Muscle layer of colon (tissue), 2 donors: ENCODE measurements around the gene COL12A1.

ENCODE experiments used
- H3K27ac ChIP-seq: one replicate; pipeline ENCODE4 v1.7.0; 2013; ENCODE audit warnings: low read depth, mild to moderate bottlenecking, low read length, moderate library complexity
- H3K27me3 ChIP-seq, 2 donors: one replicate each; pipeline ENCODE4 v1.7.0; 2013; ENCODE audit warnings: low read length in 2 of 2, mild to moderate bottlenecking in 2 of 2; ENCODE audit not compliant: insufficient read depth in 2 of 2, control insufficient read depth in 1 of 2
- H3K36me3 ChIP-seq: one replicate; pipeline ENCODE4 v1.7.0; 2013; ENCODE audit warnings: mild to moderate bottlenecking, low read length; ENCODE audit not compliant: insufficient read depth
- H3K4me1 ChIP-seq: one replicate; pipeline ENCODE4 v1.7.0; 2013; ENCODE audit warnings: mild to moderate bottlenecking, low read length; ENCODE audit not compliant: insufficient read depth
- H3K4me3 ChIP-seq, 2 donors: one replicate each; pipeline ENCODE4 v1.7.0; 2013; ENCODE audit warnings: low read length in 2 of 2, low read depth in 1 of 2, mild to moderate bottlenecking in 1 of 2, moderate library complexity in 1 of 2
- H3K9ac ChIP-seq: one replicate; pipeline ENCODE4 v1.7.0; 2013; ENCODE audit warnings: low read length
- H3K9me3 ChIP-seq: one replicate; pipeline ENCODE4 v1.7.0; 2013; ENCODE audit warnings: mild to moderate bottlenecking, low read length
- donor health status: abdominal sarcoma.
- donor health status: Adenocarcinoma of cecum.

COL12A1 gene

GRCh38 chr6:75154973-75155372 lies 50.9 kb downstream of the COL12A1 start:
- Histone ChIP-seq H3K4me1 (peaks cover 4% of the 10 kb centered on the region), H3K27ac (no peak overlapping the region), H3K9me3 (no peaks in the 10 kb centered on the region), H3K27me3 (no peaks in the 10 kb centered on the region), H3K4me3 (no peak overlapping the region), H3K9ac (no peak overlapping the region), H3K36me3 (peaks cover 13% of the 10 kb centered on the region)

- Histone ChIP-seq H3K27me3 (no peaks in the 10 kb centered on the region), H3K27ac (no peak overlapping the region), H3K4me1 (no peaks in the 10 kb centered on the region), H3K9ac (no peak overlapping the region), H3K4me3 (no peak overlapping the region), H3K9me3 (no peaks in the 10 kb centered on the region), H3K36me3 (peaks cover 23% of the 10 kb centered on the region)
These were observed 55.0 kb downstream of the COL12A1 start for GRCh38 chr6:75150685-75151412.

- Histone ChIP-seq H3K9me3 (no peaks in the 10 kb centered on the region), H3K27ac (no peak overlapping the region), H3K9ac (no peak overlapping the region), H3K4me3 (no peak overlapping the region), H3K36me3 (peaks cover 29% of the 10 kb centered on the region), H3K4me1 (no peaks in the 10 kb centered on the region), H3K27me3 (no peaks in the 10 kb centered on the region)
These were observed 56.2 kb downstream of the COL12A1 start for GRCh38 chr6:75149696-75150095.

GRCh38 chr6:75149240-75149639 lies 56.6 kb downstream of the COL12A1 start:
- H3K27ac ChIP-seq, result no peak overlapping the region
- no peak overlapping the region for H3K9ac ChIP-seq
- H3K4me3 ChIP-seq, result no peak overlapping the region
- peaks cover 29% of the 10 kb centered on the region for H3K36me3 ChIP-seq
- no peaks in the 10 kb centered on the region for H3K4me1 ChIP-seq
- no peaks in the 10 kb centered on the region for H3K27me3 ChIP-seq
- H3K9me3 ChIP-seq, result no peaks in the 10 kb centered on the region

GRCh38 chr6:75147512-75147911 lies 58.3 kb downstream of the COL12A1 start:
- Histone ChIP-seq H3K27ac (no peak overlapping the region), H3K9me3 (no peaks in the 10 kb centered on the region), H3K4me1 (no peaks in the 10 kb centered on the region), H3K4me3 (no peak overlapping the region), H3K9ac (no peak overlapping the region), H3K36me3 (peaks cover 29% of the 10 kb centered on the region), H3K27me3 (no peaks in the 10 kb centered on the region)

GRCh38 chr6:75145976-75146375 lies 59.9 kb downstream of the COL12A1 start:
- Histone ChIP-seq H3K9me3 (no peaks in the 10 kb centered on the region), H3K36me3 (peaks cover 25% of the 10 kb centered on the region), H3K27me3 (no peaks in the 10 kb centered on the region), H3K4me1 (no peaks in the 10 kb centered on the region), H3K4me3 (no peak overlapping the region), H3K27ac (no peak overlapping the region), H3K9ac (no peak overlapping the region)

GRCh38 chr6:75145211-75145610 lies 60.6 kb downstream of the COL12A1 start:
- Histone ChIP-seq H3K9me3 (no peaks in the 10 kb centered on the region), H3K27ac (no peak overlapping the region), H3K27me3 (no peaks in the 10 kb centered on the region), H3K36me3 (peaks cover 25% of the 10 kb centered on the region), H3K4me3 (no peak overlapping the region), H3K4me1 (no peaks in the 10 kb centered on the region), H3K9ac (no peak overlapping the region)

- no peak overlapping the region for H3K27ac ChIP-seq
- peaks cover 25% of the 10 kb centered on the region for H3K36me3 ChIP-seq
- no peak overlapping the region for H3K9ac ChIP-seq
- no peaks in the 10 kb centered on the region for H3K27me3 ChIP-seq
- H3K4me3 ChIP-seq, result no peak overlapping the region
- no peaks in the 10 kb centered on the region for H3K9me3 ChIP-seq
- no peaks in the 10 kb centered on the region for H3K4me1 ChIP-seq
These were observed 61.5 kb downstream of the COL12A1 start for GRCh38 chr6:75144386-75144785.

GRCh38 chr6:75143191-75143590 lies 62.7 kb downstream of the COL12A1 start:
- no peak overlapping the region for H3K9ac ChIP-seq
- H3K27me3 ChIP-seq, result no peaks in the 10 kb centered on the region
- no peak overlapping the region for H3K27ac ChIP-seq
- no peak overlapping the region for H3K4me3 ChIP-seq
- H3K9me3 ChIP-seq, result no peaks in the 10 kb centered on the region
- H3K36me3 ChIP-seq, result peaks cover 31% of the 10 kb centered on the region
- H3K4me1 ChIP-seq, result no peaks in the 10 kb centered on the region

- Histone ChIP-seq H3K36me3 (peaks cover 34% of the 10 kb centered on the region), H3K27ac (no peak overlapping the region), H3K27me3 (no peaks in the 10 kb centered on the region), H3K4me3 (no peak overlapping the region), H3K4me1 (no peaks in the 10 kb centered on the region), H3K9me3 (no peaks in the 10 kb centered on the region), H3K9ac (no peak overlapping the region)
These were observed 63.1 kb downstream of the COL12A1 start for GRCh38 chr6:75142721-75143120.

GRCh38 chr6:75135876-75136275 lies 70.0 kb downstream of the COL12A1 start:
- H3K36me3 ChIP-seq, result peaks cover 30% of the 10 kb centered on the region
- no peaks in the 10 kb centered on the region for H3K27me3 ChIP-seq
- no peaks in the 10 kb centered on the region for H3K9me3 ChIP-seq
- H3K27ac ChIP-seq, result no peak overlapping the region
- no peak overlapping the region for H3K4me3 ChIP-seq
- H3K4me1 ChIP-seq, result no peaks in the 10 kb centered on the region
- H3K9ac ChIP-seq, result no peak overlapping the region

GRCh38 chr6:75135450-75135849 lies 70.4 kb downstream of the COL12A1 start:
- no peak overlapping the region for H3K27ac ChIP-seq
- peaks cover 34% of the 10 kb centered on the region for H3K36me3 ChIP-seq
- H3K4me3 ChIP-seq, result no peak overlapping the region
- H3K27me3 ChIP-seq, result no peaks in the 10 kb centered on the region
- H3K9ac ChIP-seq, result no peak overlapping the region
- H3K4me1 ChIP-seq, result no peaks in the 10 kb centered on the region
- no peaks in the 10 kb centered on the region for H3K9me3 ChIP-seq
